B cell (primary cell): Measurements from ENCODE around the gene POLD1.

Source experiments
- EZH2 ChIP-seq: IDR thresholded peaks from 2 replicates; pipeline ENCODE4 v1.6.1; 2012; ENCODE audit warnings: borderline replicate concordance, low read depth, mild to moderate bottlenecking, moderate library complexity, low read length; ENCODE audit not compliant: insufficient read depth, poor library complexity, severe bottlenecking
- TF ChIP-seq, protein P1 (sequence below): fragments of 200-600 bp; IDR thresholded peaks from one replicate; pipeline ENCODE4 v1.8.0; 2022; ENCODE audit warnings: antibody characterized with exemption, mild to moderate bottlenecking

DNA sequence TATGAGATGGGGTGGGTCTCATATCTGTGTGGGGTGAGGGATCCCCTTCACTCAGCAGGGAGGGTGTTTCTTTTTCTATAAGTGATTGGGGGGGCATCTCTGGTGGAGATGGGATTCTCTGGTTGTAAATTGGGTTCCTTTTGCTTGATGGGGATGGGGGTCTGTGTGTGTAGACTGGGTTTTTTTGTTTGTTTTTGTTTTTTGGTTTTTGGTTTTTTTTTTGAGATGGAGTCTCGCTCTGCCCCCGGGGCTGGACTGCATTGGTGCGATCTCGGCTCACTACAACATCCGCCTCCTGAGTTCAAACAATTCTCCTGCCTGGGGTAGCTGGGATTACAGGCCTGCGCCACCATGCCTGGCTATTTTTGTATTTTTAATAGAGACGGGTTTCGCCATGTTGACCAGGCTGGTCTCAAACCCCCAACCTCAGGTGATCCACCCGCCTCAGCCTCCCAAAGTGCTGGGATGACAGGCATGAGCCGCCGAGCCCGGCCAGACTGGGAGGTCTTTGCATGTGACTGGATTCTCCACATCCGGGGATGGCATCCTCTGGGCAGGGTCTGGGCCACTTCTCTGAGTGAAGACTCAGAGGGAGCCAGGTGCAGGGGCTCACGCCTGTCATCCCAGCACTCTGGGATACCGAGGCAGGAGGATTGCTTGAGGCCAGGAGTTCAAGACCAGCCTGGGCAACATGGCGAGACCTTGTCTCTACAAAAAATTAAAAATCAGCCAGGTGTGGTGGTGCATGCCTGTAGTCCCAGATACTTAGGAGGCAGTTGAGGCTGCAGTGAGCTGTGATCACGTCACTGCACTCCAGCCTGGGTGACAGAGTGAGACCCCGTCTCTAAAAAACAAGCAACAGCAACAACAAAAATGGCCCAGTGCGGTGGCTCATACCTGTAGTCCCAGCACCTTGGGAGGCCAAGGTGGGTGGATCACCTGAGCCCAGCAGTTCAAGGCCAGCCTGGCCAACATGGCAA is 49.3 kb downstream of the POLD1 start:
- TF ChIP-seq, protein P1, sequence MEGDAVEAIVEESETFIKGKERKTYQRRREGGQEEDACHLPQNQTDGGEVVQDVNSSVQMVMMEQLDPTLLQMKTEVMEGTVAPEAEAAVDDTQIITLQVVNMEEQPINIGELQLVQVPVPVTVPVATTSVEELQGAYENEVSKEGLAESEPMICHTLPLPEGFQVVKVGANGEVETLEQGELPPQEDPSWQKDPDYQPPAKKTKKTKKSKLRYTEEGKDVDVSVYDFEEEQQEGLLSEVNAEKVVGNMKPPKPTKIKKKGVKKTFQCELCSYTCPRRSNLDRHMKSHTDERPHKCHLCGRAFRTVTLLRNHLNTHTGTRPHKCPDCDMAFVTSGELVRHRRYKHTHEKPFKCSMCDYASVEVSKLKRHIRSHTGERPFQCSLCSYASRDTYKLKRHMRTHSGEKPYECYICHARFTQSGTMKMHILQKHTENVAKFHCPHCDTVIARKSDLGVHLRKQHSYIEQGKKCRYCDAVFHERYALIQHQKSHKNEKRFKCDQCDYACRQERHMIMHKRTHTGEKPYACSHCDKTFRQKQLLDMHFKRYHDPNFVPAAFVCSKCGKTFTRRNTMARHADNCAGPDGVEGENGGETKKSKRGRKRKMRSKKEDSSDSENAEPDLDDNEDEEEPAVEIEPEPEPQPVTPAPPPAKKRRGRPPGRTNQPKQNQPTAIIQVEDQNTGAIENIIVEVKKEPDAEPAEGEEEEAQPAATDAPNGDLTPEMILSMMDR: no peak
- no peak for TF ChIP-seq EZH2
